ENCODE measurements around the gene DECR2. TPM values are rescaled to one million over a fixed set of nuclear protein-coding genes. Genes with fewer than 3 reads are reported as not detected.

DECR2 gene
- total RNA-seq, 1 donor from 2014 or later: 10.1 TPM

DNA sequence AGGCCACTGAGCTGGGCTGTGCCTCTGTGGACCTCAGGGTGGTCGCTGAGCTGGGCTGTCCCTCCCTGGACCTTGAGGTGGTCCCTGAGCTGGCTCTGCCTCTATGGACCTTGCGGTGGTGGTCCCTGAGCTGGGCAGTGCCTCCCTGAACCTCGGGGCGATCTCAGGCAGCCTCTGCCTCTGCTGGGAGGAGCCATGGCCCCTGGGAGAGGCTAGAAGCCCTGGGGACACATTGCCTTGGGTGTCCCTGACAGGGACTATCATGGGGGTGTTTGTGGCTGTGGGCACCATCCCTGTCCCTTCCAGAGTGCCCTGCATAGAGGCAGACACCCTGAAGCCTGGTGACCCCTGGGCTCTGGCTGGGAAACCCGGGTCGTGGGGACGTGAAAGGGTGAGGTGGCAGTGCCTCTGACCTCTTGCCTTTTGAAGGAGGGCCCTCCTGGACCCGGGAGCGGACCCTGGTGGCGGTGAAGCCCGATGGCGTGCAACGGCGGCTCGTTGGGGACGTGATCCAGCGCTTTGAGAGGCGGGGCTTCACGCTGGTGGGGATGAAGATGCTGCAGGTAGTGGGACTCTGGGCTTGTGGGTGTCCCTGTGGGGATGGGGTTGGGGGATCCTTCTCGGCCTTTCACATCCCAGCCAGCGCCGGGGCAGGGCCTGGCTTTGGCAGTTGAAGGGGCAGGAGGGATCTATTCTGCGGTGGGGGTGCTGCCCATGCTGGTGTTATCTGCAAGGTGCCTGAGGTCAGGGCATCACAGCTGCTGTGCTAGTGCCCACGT is 2.9 kb upstream of the DECR2 start:
- ATAC-seq (no peak), DNase-seq (no peak)
- Histone ChIP-seq H3K27me3 (ENCODE audit: low read depth) (no peaks in the 10 kb centered on the region), H3K36me3 (peaks cover 4% of the 10 kb centered on the region), H3K4me3 (no peak overlapping the region), H3K27ac (no peak overlapping the region), H3K4me1 (peaks cover 22% of the 10 kb centered on the region), H3K9me3 (no peaks in the 10 kb centered on the region)
- intact Hi-C loops (cut with DNase I): no loop called here
- TF ChIP-seq, protein P1, sequence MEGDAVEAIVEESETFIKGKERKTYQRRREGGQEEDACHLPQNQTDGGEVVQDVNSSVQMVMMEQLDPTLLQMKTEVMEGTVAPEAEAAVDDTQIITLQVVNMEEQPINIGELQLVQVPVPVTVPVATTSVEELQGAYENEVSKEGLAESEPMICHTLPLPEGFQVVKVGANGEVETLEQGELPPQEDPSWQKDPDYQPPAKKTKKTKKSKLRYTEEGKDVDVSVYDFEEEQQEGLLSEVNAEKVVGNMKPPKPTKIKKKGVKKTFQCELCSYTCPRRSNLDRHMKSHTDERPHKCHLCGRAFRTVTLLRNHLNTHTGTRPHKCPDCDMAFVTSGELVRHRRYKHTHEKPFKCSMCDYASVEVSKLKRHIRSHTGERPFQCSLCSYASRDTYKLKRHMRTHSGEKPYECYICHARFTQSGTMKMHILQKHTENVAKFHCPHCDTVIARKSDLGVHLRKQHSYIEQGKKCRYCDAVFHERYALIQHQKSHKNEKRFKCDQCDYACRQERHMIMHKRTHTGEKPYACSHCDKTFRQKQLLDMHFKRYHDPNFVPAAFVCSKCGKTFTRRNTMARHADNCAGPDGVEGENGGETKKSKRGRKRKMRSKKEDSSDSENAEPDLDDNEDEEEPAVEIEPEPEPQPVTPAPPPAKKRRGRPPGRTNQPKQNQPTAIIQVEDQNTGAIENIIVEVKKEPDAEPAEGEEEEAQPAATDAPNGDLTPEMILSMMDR (IDR thresholded peaks at IDR 0.05): no peak

DNA sequence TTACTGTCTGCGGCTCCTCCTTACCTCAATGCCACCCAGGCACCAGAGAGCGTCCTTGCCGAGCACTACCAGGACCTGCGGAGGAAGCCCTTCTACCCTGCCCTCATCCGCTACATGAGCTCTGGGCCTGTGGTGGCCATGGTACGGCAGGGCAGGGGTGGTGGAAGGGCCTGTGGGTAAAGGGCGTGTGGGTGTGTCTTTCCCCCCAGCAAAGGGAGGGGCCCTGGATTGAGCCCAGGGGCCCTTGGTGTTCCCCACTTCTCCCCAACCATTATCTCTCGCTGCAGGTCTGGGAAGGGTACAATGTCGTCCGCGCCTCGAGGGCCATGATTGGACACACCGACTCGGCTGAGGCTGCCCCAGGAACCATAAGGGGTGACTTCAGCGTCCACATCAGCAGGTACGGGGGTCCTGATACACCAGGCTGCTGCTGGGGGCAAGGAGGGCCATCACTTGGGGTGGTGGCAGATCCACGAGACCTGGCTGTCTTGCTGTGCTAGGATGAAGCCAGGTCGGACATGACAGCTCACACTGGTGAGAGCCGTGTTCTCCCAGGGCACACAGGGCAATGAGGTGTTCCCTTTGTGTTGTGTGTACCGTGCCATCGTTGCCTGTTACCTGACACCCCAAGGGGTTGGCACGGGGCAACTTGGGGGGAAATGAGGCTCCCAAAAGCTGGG is 2.2 kb upstream of the DECR2 start:
- Histone ChIP-seq H3K9me3 (no peaks in the 10 kb centered on the region), H3K27ac (no peak overlapping the region), H3K36me3 (peaks cover 4% of the 10 kb centered on the region), H3K4me3 (no peak overlapping the region), H3K4me1 (peaks cover 22% of the 10 kb centered on the region), H3K27me3 (ENCODE audit: low read depth) (no peaks in the 10 kb centered on the region)
- TF ChIP-seq, protein P1 (IDR thresholded peaks at IDR 0.05): no peak
- ATAC-seq (no peak), DNase-seq (no peak)
- intact Hi-C loops (cut with DNase I): no loop called here

DNA sequence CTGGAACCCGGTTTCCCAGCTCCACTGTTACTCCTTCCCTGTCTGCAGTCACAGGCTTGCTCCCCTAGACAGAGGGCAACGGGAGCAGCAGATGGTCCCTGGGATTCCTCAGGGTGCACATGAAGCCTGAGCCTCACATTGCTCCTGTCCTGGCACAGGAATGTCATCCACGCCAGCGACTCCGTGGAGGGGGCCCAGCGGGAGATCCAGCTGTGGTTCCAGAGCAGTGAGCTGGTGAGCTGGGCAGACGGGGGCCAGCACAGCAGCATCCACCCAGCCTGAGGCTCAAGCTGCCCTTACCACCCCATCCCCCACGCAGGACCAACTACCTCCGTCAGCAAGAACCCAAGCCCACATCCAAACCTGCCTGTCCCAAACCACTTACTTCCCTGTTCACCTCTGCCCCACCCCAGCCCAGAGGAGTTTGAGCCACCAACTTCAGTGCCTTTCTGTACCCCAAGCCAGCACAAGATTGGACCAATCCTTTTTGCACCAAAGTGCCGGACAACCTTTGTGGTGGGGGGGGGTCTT is 1.6 kb upstream of the DECR2 start:
- Histone ChIP-seq H3K4me3 (peak overlapping the region; percentile 97), H3K27me3 (ENCODE audit: low read depth) (no peaks in the 10 kb centered on the region), H3K27ac (peak overlapping the region; percentile 90), H3K36me3 (peaks cover 4% of the 10 kb centered on the region), H3K4me1 (peaks cover 22% of the 10 kb centered on the region), H3K9me3 (no peaks in the 10 kb centered on the region)
- no peak for DNase-seq
- TF ChIP-seq, protein P1 (IDR thresholded peaks at IDR 0.05): no peak
- intact Hi-C loops (cut with DNase I): no loop called here
- no peak for ATAC-seq

DNA sequence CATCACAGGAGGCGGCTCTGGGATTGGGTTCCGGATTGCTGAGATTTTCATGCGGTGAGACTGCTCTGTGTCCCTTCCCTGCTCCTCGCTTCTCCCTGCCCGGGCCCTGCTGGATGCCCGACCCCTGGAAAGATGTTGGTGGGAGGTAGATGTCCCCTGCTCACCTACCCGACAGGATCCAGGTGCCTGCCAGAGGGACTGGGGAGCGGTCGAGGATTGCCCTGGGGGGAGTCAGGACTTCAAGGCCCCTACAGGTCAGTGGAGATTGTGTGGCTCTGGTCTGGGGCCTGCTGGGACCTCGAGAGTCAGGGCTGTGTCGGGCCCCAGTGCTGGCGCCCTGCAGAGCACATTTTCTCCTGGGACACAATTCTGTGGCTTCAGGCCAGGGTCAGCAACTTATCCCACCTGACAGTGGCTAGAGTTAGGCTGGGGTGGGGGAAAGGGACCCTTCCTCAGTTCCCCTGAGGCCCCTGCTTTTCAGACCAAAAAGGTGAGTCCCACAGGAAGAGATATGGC is 3.3 kb downstream of the DECR2 start:
- Histone ChIP-seq H3K27ac (no peak overlapping the region), H3K9me3 (no peaks in the 10 kb centered on the region), H3K4me3 (no peak overlapping the region), H3K4me1 (peaks cover 8% of the 10 kb centered on the region), H3K27me3 (ENCODE audit: low read depth) (no peaks in the 10 kb centered on the region), H3K36me3 (peaks cover 7% of the 10 kb centered on the region)
- DNase-seq: no peak
- no peak for ATAC-seq
- intact Hi-C loops (cut with DNase I): no loop called here
- TF ChIP-seq, protein P1 (IDR thresholded peaks at IDR 0.05): no peak

DNA sequence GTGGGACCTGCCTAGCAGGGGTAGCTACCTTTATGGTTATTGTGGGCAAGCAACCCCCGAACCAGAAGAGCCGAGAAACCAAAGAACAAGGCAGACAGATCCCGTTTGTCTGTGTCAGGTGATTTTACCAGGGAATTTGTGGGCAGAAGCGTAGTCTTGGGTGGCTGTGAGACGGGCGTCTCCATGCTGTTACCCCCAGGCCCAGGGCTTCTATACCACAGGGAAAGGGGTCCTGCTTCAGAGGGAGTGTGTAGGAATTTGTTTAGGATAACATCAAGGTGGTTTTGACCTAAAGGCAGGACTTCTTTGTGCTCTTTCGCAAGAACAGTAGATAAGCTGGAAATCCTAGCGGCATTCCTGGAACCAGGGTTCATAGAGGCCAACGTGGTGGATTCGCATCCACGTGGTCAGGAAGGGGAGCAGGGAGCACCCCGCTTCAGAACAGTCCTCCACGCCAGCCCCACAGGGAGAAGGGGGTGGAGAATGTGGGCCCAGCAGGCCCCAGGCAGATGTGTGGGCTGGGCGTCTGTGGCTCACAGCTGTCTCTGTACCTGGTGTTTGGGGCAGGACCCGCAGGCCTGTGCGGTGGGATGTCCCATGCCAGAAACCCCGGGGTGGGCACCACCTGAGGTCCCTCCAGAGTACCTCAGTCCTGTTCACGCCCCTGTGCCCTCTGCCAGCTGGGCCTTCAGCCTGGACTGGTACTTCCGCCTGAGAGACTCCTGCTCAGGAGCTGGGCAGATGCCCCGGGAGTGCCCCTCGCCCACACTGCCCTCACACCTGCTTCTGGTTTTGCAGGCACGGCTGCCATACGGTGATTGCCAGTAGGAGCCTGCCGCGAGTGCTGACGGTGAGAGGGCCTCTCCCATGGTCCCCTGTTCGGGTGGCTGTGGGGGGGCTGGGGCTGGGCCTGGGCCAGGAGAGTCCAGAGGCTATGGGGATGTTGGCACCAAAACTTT is 4.1 kb downstream of the DECR2 start:
- ATAC-seq (no peak), DNase-seq (no peak)
- Histone ChIP-seq H3K9me3 (no peaks in the 10 kb centered on the region), H3K27me3 (ENCODE audit: low read depth) (no peaks in the 10 kb centered on the region), H3K4me3 (no peak overlapping the region), H3K27ac (no peak overlapping the region), H3K36me3 (peaks cover 7% of the 10 kb centered on the region), H3K4me1 (peaks cover 3% of the 10 kb centered on the region)
- TF ChIP-seq, protein P1 (IDR thresholded peaks at IDR 0.05): no peak
- intact Hi-C loops (cut with DNase I): no loop called here
